Colonic mucosa (tissue), 4 donors: ENCODE results near the gene AGRN. TPM values are rescaled to one million over a fixed set of nuclear protein-coding genes. Genes with fewer than 3 reads are reported as not detected.
"Not testable (repeated sequence)": the region's sequence is repeated elsewhere in the genome, so short reads cannot be mapped to it uniquely, and the experiment has no call there.

Experiments
- DNase-seq: peaks from one replicate; pipeline ENCODE4 v3.0.0-alpha.2; 2020
- H3K27ac ChIP-seq: fragments of 200-600 bp; one replicate; pipeline ENCODE4 v1.8.0; 2021
- H3K27me3 ChIP-seq: fragments of 200-600 bp; one replicate; pipeline ENCODE4 v1.8.0; 2021
- H3K36me3 ChIP-seq: fragments of 200-600 bp; one replicate; pipeline ENCODE4 v1.8.0; 2021
- H3K4me1 ChIP-seq: fragments of 200-600 bp; one replicate; pipeline ENCODE4 v1.8.0; 2021; ENCODE audit warnings: mild to moderate bottlenecking
- H3K4me3 ChIP-seq: fragments of 200-600 bp; one replicate; pipeline ENCODE4 v1.8.0; 2021
- H3K9ac ChIP-seq, 2 donors: one replicate each; pipeline ENCODE4 v1.7.0; 2013; ENCODE audit warnings: control low read depth in 2 of 2, low read depth in 2 of 2, low read length in 2 of 2
- H3K9me3 ChIP-seq: fragments of 200-600 bp; one replicate; pipeline ENCODE4 v1.8.0; 2021
- CTCF ChIP-seq: fragments of 200-600 bp; IDR thresholded peaks from one replicate; pipeline ENCODE4 v1.8.0; 2022; ENCODE audit warnings: antibody characterized with exemption, mild to moderate bottlenecking
- intact Hi-C: fragments of 100-400 bp; cut with DNase I; formaldehyde crosslinking; loops from one replicate; pipeline ENCODE4 v1.14.1; 2022
- total RNA-seq, 2 donors: library from RNA; stranded (reverse); fragmentation: NEBNext Ultra II Directional in 1 of 2; extraction: Animal tissue kit (Norgen Biotek cat#: 25700) in 1 of 2; gene quantifications; one replicate each; pipeline ENCODE4 v1.2.1, GENCODE V29; 2021
- donor health status: healthy.
- donor health status: DM: no; HTN: no; CAD: no.
- donor health status: DM: no; HTN: no; CAD: no.

AGRN gene
- total RNA-seq, 2 donors from 2014 or later = 68.1 to 106 TPM

- DNase-seq = peak; percentile 16
- Histone ChIP-seq H3K27me3 (no peaks in the 10 kb centered on the region), H3K9ac (no peak overlapping the region), H3K4me3 (no peak overlapping the region), H3K27ac (no peak overlapping the region), H3K4me1 (no peaks in the 10 kb centered on the region), H3K36me3 (no peaks in the 10 kb centered on the region), H3K9me3 (no peaks in the 10 kb centered on the region)
- intact Hi-C loops = no loop called here
- no peak for TF ChIP-seq CTCF
Measured at GRCh38 chr1:1011396-1011949, 8.4 kb upstream of the AGRN start.

GRCh38 chr1:1012736-1013104, 7.2 kb upstream of the AGRN start:
- H3K4me1 ChIP-seq, H3K27me3 ChIP-seq, DNase-seq, H3K9me3 ChIP-seq, H3K36me3 ChIP-seq, intact Hi-C loops: not testable (repeated sequence)
- peak overlapping the region; percentile 46 for H3K4me3 ChIP-seq
- peak overlapping the region; percentile 77 to 80 for H3K9ac ChIP-seq
- H3K27ac ChIP-seq = peak overlapping the region; percentile 84

GRCh38 chr1:1013105-1013921, 6.6 kb upstream of the AGRN start, which contains the start of gene ISG15:
Gene ISG15 (plus strand): TSS chr1:1013497. CDS start chr1:1013574, 77 bp downstream.
- Histone ChIP-seq H3K36me3 (no peaks in the 10 kb centered on the region), H3K27me3 (no peaks in the 10 kb centered on the region), H3K9ac (peak within 1 kb of the TSS; percentile 77 to 80), H3K9me3 (no peaks in the 10 kb centered on the region), H3K4me3 (peak within 1 kb of the TSS; percentile 46), H3K27ac (peak within 1 kb of the TSS; percentile 84), H3K4me1 (no peaks in the 10 kb centered on the region)
- peak; percentile 94 for DNase-seq
- no peak for TF ChIP-seq CTCF
- intact Hi-C loops = no loop called here

- Histone ChIP-seq H3K36me3 (no peaks in the 10 kb centered on the region), H3K27me3 (no peaks in the 10 kb centered on the region), H3K4me1 (no peaks in the 10 kb centered on the region), H3K4me3 (peak overlapping the region; percentile 46), H3K9ac (peak overlapping the region; percentile 77 to 80), H3K27ac (peak overlapping the region; percentile 84), H3K9me3 (no peaks in the 10 kb centered on the region)
- intact Hi-C loops = no loop called here
- no peak for DNase-seq
- TF ChIP-seq CTCF = no peak
Measured at GRCh38 chr1:1013922-1014648, 5.8 kb upstream of the AGRN start.

GRCh38 chr1:1014799-1015681, 4.9 kb upstream of the AGRN start:
- intact Hi-C loops = no loop called here
- Histone ChIP-seq H3K27me3 (no peaks in the 10 kb centered on the region), H3K9me3 (no peaks in the 10 kb centered on the region), H3K4me1 (no peaks in the 10 kb centered on the region), H3K4me3 (no peak overlapping the region), H3K27ac (no peak overlapping the region), H3K9ac (peak overlapping the region in 1 of 2 donors; percentile 80), H3K36me3 (no peaks in the 10 kb centered on the region)
- TF ChIP-seq CTCF = no peak
- DNase-seq = no peak

GRCh38 chr1:1017397-1018320, 2.3 kb upstream of the AGRN start:
- H3K4me1 ChIP-seq, H3K27ac ChIP-seq, H3K9ac ChIP-seq, H3K36me3 ChIP-seq, H3K9me3 ChIP-seq, intact Hi-C loops, H3K4me3 ChIP-seq, DNase-seq, H3K27me3 ChIP-seq: not testable (repeated sequence)

- intact Hi-C loops, H3K9me3 ChIP-seq, H3K27ac ChIP-seq, DNase-seq, H3K36me3 ChIP-seq, H3K27me3 ChIP-seq, H3K4me3 ChIP-seq, H3K9ac ChIP-seq, H3K4me1 ChIP-seq: not testable (repeated sequence)
Measured at GRCh38 chr1:1018321-1018685, 1.6 kb upstream of the AGRN start.
